Left ventricle myocardium inferior (tissue), 1 donor: ENCODE measurements around the gene PLCG1. TPM values are rescaled to one million over a fixed set of nuclear protein-coding genes. Genes with fewer than 3 reads are reported as not detected.

Experiments
- DNase-seq: peaks from one replicate; pipeline ENCODE4 v3.0.0-alpha.2; 2020
- H3K27ac ChIP-seq: fragments of 200-600 bp; replicated peaks from 2 replicates; pipeline ENCODE4 v1.8.0; 2021
- H3K27me3 ChIP-seq: fragments of 200-600 bp; 2 replicates; pipeline ENCODE4 v1.8.0; 2021; ENCODE audit warnings: low read depth
- H3K36me3 ChIP-seq: fragments of 200-600 bp; 2 replicates; pipeline ENCODE4 v1.8.0; 2021
- H3K4me1 ChIP-seq: fragments of 200-600 bp; 2 replicates; pipeline ENCODE4 v1.8.0; 2021
- H3K4me3 ChIP-seq: fragments of 200-600 bp; 2 replicates; pipeline ENCODE4 v1.8.0; 2021; ENCODE audit warnings: mild to moderate bottlenecking, moderate library complexity
- H3K9me3 ChIP-seq: fragments of 200-600 bp; replicated peaks from 2 replicates; pipeline ENCODE4 v1.8.0; 2021
- intact Hi-C: fragments of 100-400 bp; cut with micrococcal nuclease; formaldehyde crosslinking; loops from one replicate; pipeline ENCODE4 v1.11.0; 2022
- total RNA-seq: library from RNA; stranded (reverse); fragmentation: NEBNext Ultra II Directional; extraction: Animal tissue kit (Norgen Biotek cat#: 25700); gene quantifications from one replicate; pipeline ENCODE4 v1.2.1, GENCODE V29; 2021
- TF ChIP-seq, protein P1 (sequence below): fragments of 200-600 bp; IDR thresholded peaks from 2 replicates; pipeline ENCODE4 v1.8.0; 2021; ENCODE audit warnings: antibody characterized with exemption, mild to moderate bottlenecking, borderline replicate concordance
- donor health status: DM: no; HTN: yes; CAD: no; lungs with severe emphysema.

The PLCG1 gene
- total RNA-seq, 1 donor from 2014 or later: 46.1 TPM

GRCh38 chr20:41182296-41183212 is 45.2 kb downstream of the PLCG1 start:
- H3K9me3 ChIP-seq: peaks cover 3% of the 10 kb centered on the region
- H3K27ac ChIP-seq: no peak overlapping the region
- peaks cover 41% of the 10 kb centered on the region for H3K4me1 ChIP-seq
- H3K27me3 ChIP-seq: no peaks in the 10 kb centered on the region
- intact Hi-C loops: no loop called here
- no peak for DNase-seq
- no peak overlapping the region for H3K4me3 ChIP-seq
- peaks cover 24% of the 10 kb centered on the region for H3K36me3 ChIP-seq
- TF ChIP-seq, protein P1, sequence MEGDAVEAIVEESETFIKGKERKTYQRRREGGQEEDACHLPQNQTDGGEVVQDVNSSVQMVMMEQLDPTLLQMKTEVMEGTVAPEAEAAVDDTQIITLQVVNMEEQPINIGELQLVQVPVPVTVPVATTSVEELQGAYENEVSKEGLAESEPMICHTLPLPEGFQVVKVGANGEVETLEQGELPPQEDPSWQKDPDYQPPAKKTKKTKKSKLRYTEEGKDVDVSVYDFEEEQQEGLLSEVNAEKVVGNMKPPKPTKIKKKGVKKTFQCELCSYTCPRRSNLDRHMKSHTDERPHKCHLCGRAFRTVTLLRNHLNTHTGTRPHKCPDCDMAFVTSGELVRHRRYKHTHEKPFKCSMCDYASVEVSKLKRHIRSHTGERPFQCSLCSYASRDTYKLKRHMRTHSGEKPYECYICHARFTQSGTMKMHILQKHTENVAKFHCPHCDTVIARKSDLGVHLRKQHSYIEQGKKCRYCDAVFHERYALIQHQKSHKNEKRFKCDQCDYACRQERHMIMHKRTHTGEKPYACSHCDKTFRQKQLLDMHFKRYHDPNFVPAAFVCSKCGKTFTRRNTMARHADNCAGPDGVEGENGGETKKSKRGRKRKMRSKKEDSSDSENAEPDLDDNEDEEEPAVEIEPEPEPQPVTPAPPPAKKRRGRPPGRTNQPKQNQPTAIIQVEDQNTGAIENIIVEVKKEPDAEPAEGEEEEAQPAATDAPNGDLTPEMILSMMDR: no peak

- H3K4me1 ChIP-seq: peaks cover 33% of the 10 kb centered on the region
- no peak overlapping the region for H3K4me3 ChIP-seq
- H3K36me3 ChIP-seq: peaks cover 24% of the 10 kb centered on the region
- no peak overlapping the region for H3K27ac ChIP-seq
- intact Hi-C loops: no loop called here
- TF ChIP-seq, protein P1: no peak
- no peaks in the 10 kb centered on the region for H3K27me3 ChIP-seq
- DNase-seq: no peak
- peaks cover 8% of the 10 kb centered on the region for H3K9me3 ChIP-seq
Measured at GRCh38 chr20:41183391-41183790, 46.0 kb downstream of the PLCG1 start.

DNA sequence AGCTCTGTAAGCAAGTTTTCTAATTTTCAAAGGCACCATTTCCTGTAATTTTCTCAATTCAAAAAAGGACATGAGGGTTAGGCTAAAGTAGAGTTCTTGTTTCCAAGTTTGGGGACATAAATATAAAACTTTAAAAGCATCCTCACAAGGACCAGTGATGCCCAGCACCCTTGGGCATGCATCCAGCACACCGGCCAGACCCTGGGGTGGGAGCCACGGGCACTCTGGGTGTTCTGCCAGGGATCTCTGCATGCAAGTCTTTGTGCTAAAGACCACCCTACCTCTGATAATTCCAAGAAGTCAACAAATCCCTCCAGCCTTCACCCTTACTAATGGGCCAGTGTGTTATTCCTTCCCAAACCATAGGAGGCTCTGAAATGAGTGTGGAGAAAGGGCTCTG is 46.5 kb downstream of the PLCG1 start:
- intact Hi-C loops: no loop called here
- no peak for DNase-seq

DNA sequence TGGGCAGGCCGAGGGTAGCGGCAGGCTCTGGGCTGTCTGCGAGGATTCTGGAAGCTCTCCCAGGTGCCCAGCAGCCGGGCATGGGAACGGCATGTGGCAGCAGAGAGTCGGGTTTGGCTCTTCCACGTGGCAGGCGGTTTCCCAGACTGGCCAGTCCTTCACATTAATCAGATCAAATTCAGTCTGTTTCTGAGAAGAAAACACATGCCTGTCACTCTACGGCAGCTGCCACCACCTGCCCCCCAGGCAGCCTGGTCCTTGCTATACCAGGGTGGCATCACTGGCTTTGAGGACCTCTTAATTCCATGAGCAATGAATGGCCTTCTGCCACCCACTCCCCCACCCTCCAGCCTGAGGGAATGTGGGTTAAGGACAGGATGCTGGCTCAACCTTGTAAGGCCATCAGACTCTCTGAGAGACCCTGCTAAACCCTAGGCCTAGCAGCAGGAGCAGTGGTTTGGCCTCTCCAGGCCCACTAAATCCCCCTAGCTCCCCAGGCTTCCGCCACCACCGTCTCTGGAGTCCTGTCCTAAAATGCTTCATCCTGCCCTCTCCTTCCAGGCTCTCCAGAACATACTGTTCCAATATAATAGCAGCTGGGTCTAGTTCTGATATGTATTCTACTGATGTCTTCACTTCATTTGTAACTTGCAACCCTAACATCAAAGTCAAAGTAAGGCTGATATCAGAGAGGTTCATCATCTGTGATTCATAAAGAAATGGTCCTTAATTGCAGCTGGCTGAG is 47.8 kb downstream of the PLCG1 start:
- TF ChIP-seq, protein P1: peak; percentile 12
- intact Hi-C loops: no loop called here
- Histone ChIP-seq H3K36me3 (peaks cover 24% of the 10 kb centered on the region), H3K4me1 (peaks cover 15% of the 10 kb centered on the region), H3K9me3 (peaks cover 15% of the 10 kb centered on the region), H3K4me3 (no peak overlapping the region), H3K27ac (no peak overlapping the region), H3K27me3 (no peaks in the 10 kb centered on the region)
- DNase-seq: no peak

More for the DNA sequence above, 46.5 kb downstream of the PLCG1 start:
- Histone ChIP-seq H3K9me3 (peaks cover 8% of the 10 kb centered on the region), H3K4me1 (peaks cover 28% of the 10 kb centered on the region), H3K36me3 (peaks cover 24% of the 10 kb centered on the region), H3K27ac (no peak overlapping the region), H3K27me3 (no peaks in the 10 kb centered on the region), H3K4me3 (no peak overlapping the region)
- TF ChIP-seq, protein P1: no peak

DNA sequence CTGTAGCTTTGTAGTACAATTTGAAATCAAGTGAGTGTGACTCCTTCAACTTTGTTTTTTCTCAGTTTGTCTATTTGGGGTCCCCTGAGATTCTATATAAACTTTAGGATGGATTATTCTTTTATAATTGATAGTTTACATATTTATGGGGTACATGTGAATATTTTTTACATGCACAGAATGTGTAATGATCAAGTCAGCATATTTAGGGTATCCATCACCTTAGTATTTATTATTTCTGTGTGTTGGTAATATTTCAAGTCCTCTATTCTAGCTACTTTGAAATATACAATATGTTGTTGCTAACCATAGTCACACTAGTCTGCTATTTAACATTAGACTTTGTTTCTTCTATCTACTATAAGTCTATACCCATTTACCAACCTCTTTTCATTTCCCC is 50.3 kb downstream of the PLCG1 start:
- no peak for DNase-seq
- Histone ChIP-seq H3K4me1 (peaks cover 18% of the 10 kb centered on the region), H3K27ac (no peak overlapping the region), H3K36me3 (peaks cover 26% of the 10 kb centered on the region), H3K27me3 (no peaks in the 10 kb centered on the region), H3K4me3 (no peak overlapping the region), H3K9me3 (peaks cover 36% of the 10 kb centered on the region)
- intact Hi-C loops: no loop called here
- TF ChIP-seq, protein P1: no peak
